Neural progenitor cell (in vitro differentiated cells): ENCODE data around the gene CELSR2. TPM values are rescaled to one million over a fixed set of nuclear protein-coding genes. Genes with fewer than 3 reads are reported as not detected.
A peak's percentile ranks its signal among the peaks of the same experiment; 100 is the strongest.

Source experiments
- DNase-seq: peaks from one replicate; pipeline ENCODE4 v3.0.0-alpha.2; 2016; ENCODE audit warnings: low spot score
- H2AFZ ChIP-seq: fragments of 200-600 bp; sonication (generic); replicated peaks from 2 replicates; pipeline ENCODE4 v1.6.1; 2016; ENCODE audit warnings: antibody characterized with exemption
- H3F3A ChIP-seq: fragments of 200-600 bp; sonication (generic); 2 replicates; pipeline ENCODE4 v1.6.1; 2016; ENCODE audit warnings: antibody characterized with exemption, low read depth
- H3K27ac ChIP-seq: fragments of 200-600 bp; sonication (generic); 2 replicates; pipeline ENCODE4 v1.5.1; 2016; ENCODE audit warnings: mild to moderate bottlenecking
- H3K27me3 ChIP-seq: fragments of 200-600 bp; sonication (generic); 2 replicates; pipeline ENCODE4 v1.6.1; 2016; ENCODE audit warnings: mild to moderate bottlenecking, moderate library complexity
- H3K36me3 ChIP-seq: fragments of 200-600 bp; sonication (generic); 2 replicates; pipeline ENCODE4 v1.5.1; 2016
- H3K4me1 ChIP-seq: fragments of 200-600 bp; sonication (generic); 2 replicates; pipeline ENCODE4 v1.6.1; 2016; ENCODE audit warnings: mixed run types
- H3K4me2 ChIP-seq: fragments of 200-600 bp; sonication (generic); 2 replicates; pipeline ENCODE4 v1.6.1; 2016
- H3K4me3 ChIP-seq: fragments of 200-600 bp; sonication (generic); 2 replicates; pipeline ENCODE4 v1.5.1; 2016
- H3K79me2 ChIP-seq: fragments of 200-600 bp; sonication (generic); 2 replicates; pipeline ENCODE4 v1.6.1; 2016; ENCODE audit warnings: low read depth
- H3K9ac ChIP-seq: fragments of 200-600 bp; sonication (generic); 2 replicates; pipeline ENCODE4 v1.6.1; 2016
- H3K9me3 ChIP-seq: fragments of 200-600 bp; sonication (generic); 2 replicates; pipeline ENCODE4 v1.5.1; 2016; ENCODE audit warnings: low read depth
- H4K20me1 ChIP-seq: fragments of 200-600 bp; sonication (generic); 2 replicates; pipeline ENCODE4 v1.6.1; 2016; ENCODE audit warnings: low read depth
- H3K27ac Mint-ChIP-seq: 3 replicates; pipeline ENCODE4 v1.8.0; 2021; ENCODE audit warnings: mixed read lengths
- H3K27me3 Mint-ChIP-seq: 2 replicates; pipeline ENCODE4 v1.8.0; 2022; ENCODE audit warnings: low read depth, mild to moderate bottlenecking, inconsistent platforms, moderate library complexity, mixed read lengths; ENCODE audit not compliant: insufficient read depth
- H3K36me3 Mint-ChIP-seq: 3 replicates; pipeline ENCODE4 v1.8.0; 2021; ENCODE audit warnings: mixed read lengths
- H3K4me1 Mint-ChIP-seq: 3 replicates; pipeline ENCODE4 v1.8.0; 2021; ENCODE audit warnings: mixed read lengths
- H3K4me3 Mint-ChIP-seq: 3 replicates; pipeline ENCODE4 v1.8.0; 2021; ENCODE audit warnings: mild to moderate bottlenecking, moderate library complexity, mixed read lengths
- H3K9me3 Mint-ChIP-seq: 3 replicates; pipeline ENCODE4 v1.8.0; 2020; ENCODE audit warnings: mixed read lengths
- EZH2 ChIP-seq: fragments of 200-600 bp; sonication (generic); IDR thresholded peaks from 2 replicates; pipeline ENCODE4 v1.6.1; 2017; ENCODE audit warnings: antibody characterized with exemption, mild to moderate bottlenecking, moderate library complexity
- EZH2phosphoT487 ChIP-seq: fragments of 200-600 bp; sonication (generic); IDR thresholded peaks from 2 replicates; pipeline ENCODE4 v1.6.1; 2017; ENCODE audit warnings: antibody characterized with exemption
- total RNA-seq: library from RNA; depleted of rRNA; stranded (reverse); fragments of >200 nt; gene quantifications from 2 replicates; pipeline ENCODE4 v1.2.3, GENCODE V29; 2015; ENCODE audit warnings: low replicate concordance
- TF ChIP-seq, protein P1 (sequence below): fragments of 200-600 bp; sonication (generic); IDR thresholded peaks from 2 replicates; pipeline ENCODE4 v1.5.1; 2017; ENCODE audit warnings: antibody characterized with exemption, mild to moderate bottlenecking

CELSR2 gene
- total RNA-seq, 1 donor from 2014 or later, result 11.1 TPM

DNA sequence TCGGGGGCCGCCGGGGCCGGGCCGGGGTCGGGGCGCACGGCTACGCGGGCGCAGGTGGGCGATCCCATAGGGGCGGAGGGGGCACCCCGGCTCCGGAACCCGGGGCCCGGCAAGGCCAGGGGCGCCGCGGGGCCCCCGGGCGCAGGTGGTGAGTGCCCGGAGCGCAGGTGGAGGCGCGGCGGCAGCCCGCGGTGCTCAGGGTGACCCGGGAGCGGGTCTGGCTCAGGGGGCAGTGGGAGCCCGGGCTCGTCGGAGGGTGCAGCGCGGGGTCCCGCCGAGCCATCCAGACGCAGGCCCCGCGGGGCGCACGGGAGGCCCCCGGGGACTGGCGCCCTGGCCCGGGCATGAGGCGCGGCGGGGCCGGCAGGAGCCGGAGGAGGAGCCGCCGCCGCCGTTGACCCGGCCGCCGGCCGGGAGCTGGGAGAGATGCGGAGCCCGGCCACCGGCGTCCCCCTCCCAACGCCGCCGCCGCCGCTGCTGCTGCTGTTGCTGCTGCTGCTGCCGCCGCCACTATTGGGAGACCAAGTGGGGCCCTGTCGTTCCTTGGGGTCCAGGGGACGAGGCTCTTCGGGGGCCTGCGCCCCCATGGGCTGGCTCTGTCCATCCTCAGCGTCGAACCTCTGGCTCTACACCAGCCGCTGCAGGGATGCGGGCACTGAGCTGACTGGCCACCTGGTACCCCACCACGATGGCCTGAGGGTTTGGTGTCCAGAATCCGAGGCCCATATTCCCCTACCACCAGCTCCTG is 489 bp downstream of the CELSR2 start:
- peaks cover 8% of the 10 kb centered on the region for H3K27me3 ChIP-seq
- Mint-ChIP-seq H3K9me3 (peaks cover 23% of the 10 kb centered on the region), H3K36me3 (peaks cover 27% of the 10 kb centered on the region), H3K27ac (no peak overlapping the region), H3K4me3 (peak overlapping the region; percentile 83), H3K4me1 (peaks cover 39% of the 10 kb centered on the region), H3K27me3 (peaks cover 10% of the 10 kb centered on the region)
- H3K79me2 ChIP-seq, result peaks cover 53% of the 10 kb centered on the region
- peak overlapping the region; percentile 94 for H3K4me2 ChIP-seq
- H3K4me1 ChIP-seq, result peaks cover 33% of the 10 kb centered on the region
- peaks cover 4% of the 10 kb centered on the region for H4K20me1 ChIP-seq
- H2AFZ ChIP-seq, result no peak overlapping the region
- TF ChIP-seq, protein P1, sequence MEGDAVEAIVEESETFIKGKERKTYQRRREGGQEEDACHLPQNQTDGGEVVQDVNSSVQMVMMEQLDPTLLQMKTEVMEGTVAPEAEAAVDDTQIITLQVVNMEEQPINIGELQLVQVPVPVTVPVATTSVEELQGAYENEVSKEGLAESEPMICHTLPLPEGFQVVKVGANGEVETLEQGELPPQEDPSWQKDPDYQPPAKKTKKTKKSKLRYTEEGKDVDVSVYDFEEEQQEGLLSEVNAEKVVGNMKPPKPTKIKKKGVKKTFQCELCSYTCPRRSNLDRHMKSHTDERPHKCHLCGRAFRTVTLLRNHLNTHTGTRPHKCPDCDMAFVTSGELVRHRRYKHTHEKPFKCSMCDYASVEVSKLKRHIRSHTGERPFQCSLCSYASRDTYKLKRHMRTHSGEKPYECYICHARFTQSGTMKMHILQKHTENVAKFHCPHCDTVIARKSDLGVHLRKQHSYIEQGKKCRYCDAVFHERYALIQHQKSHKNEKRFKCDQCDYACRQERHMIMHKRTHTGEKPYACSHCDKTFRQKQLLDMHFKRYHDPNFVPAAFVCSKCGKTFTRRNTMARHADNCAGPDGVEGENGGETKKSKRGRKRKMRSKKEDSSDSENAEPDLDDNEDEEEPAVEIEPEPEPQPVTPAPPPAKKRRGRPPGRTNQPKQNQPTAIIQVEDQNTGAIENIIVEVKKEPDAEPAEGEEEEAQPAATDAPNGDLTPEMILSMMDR, result no peak
- TF ChIP-seq EZH2phosphoT487 (no peak), EZH2 (no peak)
- H3K9ac ChIP-seq, result no peak overlapping the region
- no peak overlapping the region for H3K27ac ChIP-seq
- H3K4me3 ChIP-seq, result peak overlapping the region; percentile 67
- no peaks in the 10 kb centered on the region for H3K36me3 ChIP-seq
- peak; percentile 63 for DNase-seq
- H3K9me3 ChIP-seq, result no peaks in the 10 kb centered on the region
- peaks cover 34% of the 10 kb centered on the region for H3F3A ChIP-seq

DNA sequence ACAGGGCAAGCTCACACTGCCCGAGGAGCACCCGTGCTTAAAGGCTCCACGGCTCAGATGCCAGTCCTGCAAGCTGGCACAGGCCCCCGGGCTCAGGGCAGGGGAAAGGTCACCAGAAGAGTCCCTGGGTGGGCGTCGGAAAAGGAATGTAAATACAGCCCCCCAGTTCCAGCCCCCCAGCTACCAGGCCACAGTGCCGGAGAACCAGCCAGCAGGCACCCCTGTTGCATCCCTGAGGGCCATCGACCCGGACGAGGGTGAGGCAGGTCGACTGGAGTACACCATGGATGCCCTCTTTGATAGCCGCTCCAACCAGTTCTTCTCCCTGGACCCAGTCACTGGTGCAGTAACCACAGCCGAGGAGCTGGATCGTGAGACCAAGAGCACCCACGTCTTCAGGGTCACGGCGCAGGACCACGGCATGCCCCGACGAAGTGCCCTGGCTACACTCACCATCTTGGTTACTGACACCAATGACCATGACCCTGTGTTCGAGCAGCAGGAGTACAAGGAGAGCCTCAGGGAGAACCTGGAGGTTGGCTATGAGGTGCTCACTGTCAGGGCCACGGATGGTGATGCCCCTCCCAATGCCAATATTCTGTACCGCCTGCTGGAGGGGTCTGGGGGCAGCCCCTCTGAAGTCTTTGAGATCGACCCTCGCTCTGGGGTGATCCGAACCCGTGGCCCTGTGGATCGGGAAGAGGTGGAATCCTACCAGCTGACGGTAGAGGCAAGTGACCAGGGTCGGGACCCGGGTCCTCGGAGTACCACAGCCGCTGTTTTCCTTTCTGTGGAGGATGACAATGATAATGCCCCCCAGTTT is 1.3 kb downstream of the CELSR2 start:
- Mint-ChIP-seq H3K27ac (no peak overlapping the region), H3K9me3 (peaks cover 23% of the 10 kb centered on the region), H3K4me3 (peak overlapping the region; percentile 83), H3K36me3 (peaks cover 27% of the 10 kb centered on the region), H3K4me1 (peaks cover 47% of the 10 kb centered on the region), H3K27me3 (peaks cover 10% of the 10 kb centered on the region)
- peak overlapping the region; percentile 94 for H3K4me2 ChIP-seq
- peak overlapping the region; percentile 67 for H3K4me3 ChIP-seq
- DNase-seq, result no peak
- H3F3A ChIP-seq, result peaks cover 42% of the 10 kb centered on the region
- peaks cover 61% of the 10 kb centered on the region for H3K79me2 ChIP-seq
- H3K36me3 ChIP-seq, result no peaks in the 10 kb centered on the region
- peaks cover 42% of the 10 kb centered on the region for H3K4me1 ChIP-seq
- H3K27me3 ChIP-seq, result peaks cover 8% of the 10 kb centered on the region
- H4K20me1 ChIP-seq, result peaks cover 4% of the 10 kb centered on the region
- H3K9me3 ChIP-seq, result no peaks in the 10 kb centered on the region
- no peak overlapping the region for H2AFZ ChIP-seq
- H3K27ac ChIP-seq, result no peak overlapping the region
- TF ChIP-seq EZH2, result no peak
- TF ChIP-seq, protein P1, result no peak
- no peak for TF ChIP-seq EZH2phosphoT487
- H3K9ac ChIP-seq, result no peak overlapping the region

DNA sequence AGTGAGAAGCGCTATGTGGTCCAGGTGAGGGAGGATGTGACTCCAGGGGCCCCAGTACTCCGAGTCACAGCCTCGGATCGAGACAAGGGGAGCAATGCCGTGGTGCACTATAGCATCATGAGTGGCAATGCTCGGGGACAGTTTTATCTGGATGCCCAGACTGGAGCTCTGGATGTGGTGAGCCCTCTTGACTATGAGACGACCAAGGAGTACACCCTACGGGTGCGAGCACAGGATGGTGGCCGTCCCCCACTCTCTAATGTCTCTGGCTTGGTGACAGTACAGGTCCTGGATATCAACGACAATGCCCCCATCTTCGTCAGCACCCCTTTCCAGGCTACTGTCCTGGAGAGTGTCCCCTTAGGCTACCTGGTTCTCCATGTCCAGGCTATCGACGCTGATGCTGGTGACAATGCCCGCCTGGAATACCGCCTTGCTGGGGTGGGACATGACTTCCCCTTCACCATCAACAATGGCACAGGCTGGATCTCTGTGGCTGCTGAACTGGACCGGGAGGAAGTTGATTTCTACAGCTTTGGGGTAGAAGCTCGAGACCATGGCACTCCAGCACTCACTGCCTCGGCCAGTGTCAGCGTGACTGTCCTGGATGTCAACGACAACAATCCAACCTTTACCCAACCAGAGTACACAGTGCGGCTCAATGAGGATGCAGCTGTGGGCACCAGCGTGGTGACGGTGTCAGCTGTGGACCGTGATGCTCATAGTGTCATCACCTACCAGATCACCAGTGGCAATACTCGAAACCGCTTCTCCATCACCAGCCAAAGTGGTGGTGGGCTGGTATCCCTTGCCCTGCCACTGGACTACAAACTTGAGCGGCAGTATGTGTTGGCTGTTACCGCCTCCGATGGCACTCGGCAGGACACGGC is 2.2 kb downstream of the CELSR2 start:
- Histone ChIP-seq H3K36me3 (no peaks in the 10 kb centered on the region), H3K79me2 (peaks cover 70% of the 10 kb centered on the region), H3K27ac (no peak overlapping the region), H3K27me3 (peaks cover 8% of the 10 kb centered on the region), H3F3A (peaks cover 45% of the 10 kb centered on the region), H3K4me1 (peaks cover 48% of the 10 kb centered on the region), H3K9ac (no peak overlapping the region), H2AFZ (no peak overlapping the region), H3K4me2 (no peak overlapping the region), H3K9me3 (no peaks in the 10 kb centered on the region), H3K4me3 (no peak overlapping the region), H4K20me1 (peaks cover 4% of the 10 kb centered on the region)
- peaks cover 53% of the 10 kb centered on the region for H3K4me1 Mint-ChIP-seq
- H3K27ac Mint-ChIP-seq, result no peak overlapping the region
- peaks cover 23% of the 10 kb centered on the region for H3K9me3 Mint-ChIP-seq
- peaks cover 9% of the 10 kb centered on the region for H3K27me3 Mint-ChIP-seq
- TF ChIP-seq EZH2phosphoT487 (no peak), EZH2 (no peak)
- TF ChIP-seq, protein P1, result no peak
- peaks cover 33% of the 10 kb centered on the region for H3K36me3 Mint-ChIP-seq
- peak overlapping the region; percentile 83 for H3K4me3 Mint-ChIP-seq
- no peak for DNase-seq
